C4-2B (cell line): ENCODE data around the gene FBRSL1.

Experiments used
- ZFX ChIP-seq: fragments of 450-650 bp; IDR thresholded peaks from 2 replicates; pipeline ENCODE4 v1.6.1; 2017
- TF ChIP-seq, protein P1 (sequence below): fragments of 450-650 bp; conservative IDR thresholded peaks from 2 replicates; pipeline ENCODE4 v1.5.1; 2017; ENCODE audit warnings: mild to moderate bottlenecking

DNA sequence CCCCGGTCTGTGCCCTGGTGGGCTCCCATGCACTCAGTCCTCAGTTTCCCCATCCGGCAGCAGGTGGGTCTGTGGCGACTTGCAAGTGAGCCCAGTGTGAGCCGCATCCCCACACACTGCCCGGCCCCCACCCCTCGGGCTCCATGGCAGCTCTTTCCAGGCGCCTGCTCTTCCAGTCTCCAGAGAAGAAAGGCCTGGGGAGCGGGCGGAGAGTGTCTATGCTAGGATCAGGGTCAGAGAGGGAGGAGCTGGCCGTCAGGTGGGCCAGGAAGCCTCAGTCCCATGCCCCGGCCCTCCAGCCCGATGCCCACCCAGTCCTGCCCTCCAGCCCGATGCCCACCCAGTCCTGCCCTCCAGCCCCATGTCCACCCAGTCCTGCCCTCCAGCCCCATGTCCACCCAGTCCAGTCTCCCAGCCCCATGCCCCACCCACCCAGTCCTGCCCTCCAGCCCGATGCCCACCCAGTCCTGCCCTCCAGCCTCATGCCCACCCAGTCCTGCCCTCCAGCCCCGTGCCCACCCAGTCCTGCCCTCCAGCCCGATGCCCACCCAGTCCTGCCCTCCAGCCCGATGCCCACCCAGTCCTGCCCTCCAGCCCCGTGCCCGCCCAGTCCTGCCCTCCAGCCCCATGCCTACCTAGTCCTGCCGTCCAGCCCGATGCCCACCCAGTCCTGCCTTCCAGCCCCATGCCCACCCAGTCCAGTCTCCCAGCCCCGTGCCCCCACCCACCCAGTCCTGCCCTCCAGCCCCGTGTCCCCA is 49.2 kb downstream of the FBRSL1 start:
- TF ChIP-seq, protein P1, sequence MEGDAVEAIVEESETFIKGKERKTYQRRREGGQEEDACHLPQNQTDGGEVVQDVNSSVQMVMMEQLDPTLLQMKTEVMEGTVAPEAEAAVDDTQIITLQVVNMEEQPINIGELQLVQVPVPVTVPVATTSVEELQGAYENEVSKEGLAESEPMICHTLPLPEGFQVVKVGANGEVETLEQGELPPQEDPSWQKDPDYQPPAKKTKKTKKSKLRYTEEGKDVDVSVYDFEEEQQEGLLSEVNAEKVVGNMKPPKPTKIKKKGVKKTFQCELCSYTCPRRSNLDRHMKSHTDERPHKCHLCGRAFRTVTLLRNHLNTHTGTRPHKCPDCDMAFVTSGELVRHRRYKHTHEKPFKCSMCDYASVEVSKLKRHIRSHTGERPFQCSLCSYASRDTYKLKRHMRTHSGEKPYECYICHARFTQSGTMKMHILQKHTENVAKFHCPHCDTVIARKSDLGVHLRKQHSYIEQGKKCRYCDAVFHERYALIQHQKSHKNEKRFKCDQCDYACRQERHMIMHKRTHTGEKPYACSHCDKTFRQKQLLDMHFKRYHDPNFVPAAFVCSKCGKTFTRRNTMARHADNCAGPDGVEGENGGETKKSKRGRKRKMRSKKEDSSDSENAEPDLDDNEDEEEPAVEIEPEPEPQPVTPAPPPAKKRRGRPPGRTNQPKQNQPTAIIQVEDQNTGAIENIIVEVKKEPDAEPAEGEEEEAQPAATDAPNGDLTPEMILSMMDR, result no peak
- TF ChIP-seq ZFX, result no peak
